Activated gamma-delta T cell treated with Interleukin-2 at 50 U/mL for 16 hours (primary cell): ENCODE data around the gene BTBD9.
"Not testable (repeated sequence)": the region's sequence is repeated elsewhere in the genome, so short reads cannot be mapped to it uniquely, and the experiment has no call there.

ENCODE experiments used
- DNase-seq: peaks from one replicate; pipeline ENCODE4 v3.0.0-alpha.2; 2020

BTBD9 gene

DNA sequence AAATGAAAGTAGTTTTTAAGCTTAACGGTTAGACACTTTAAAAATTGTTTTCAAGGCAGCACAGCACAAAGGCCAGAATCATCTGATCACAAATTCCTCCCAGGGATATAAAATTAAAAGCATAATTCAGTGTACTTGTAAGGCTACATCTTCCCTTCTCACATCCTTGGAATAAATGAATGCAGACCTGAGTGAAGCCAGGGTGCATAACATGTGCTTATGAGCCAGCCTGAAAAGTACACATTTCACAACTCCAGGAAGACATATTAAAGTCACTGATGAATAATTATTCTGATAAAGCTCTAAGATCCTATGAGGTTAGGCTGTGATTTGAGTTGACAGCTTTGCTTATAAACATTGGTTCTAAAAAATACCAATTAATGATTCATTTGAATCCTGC is 163.6 kb downstream of the BTBD9 start:
- no peak for DNase-seq

DNA sequence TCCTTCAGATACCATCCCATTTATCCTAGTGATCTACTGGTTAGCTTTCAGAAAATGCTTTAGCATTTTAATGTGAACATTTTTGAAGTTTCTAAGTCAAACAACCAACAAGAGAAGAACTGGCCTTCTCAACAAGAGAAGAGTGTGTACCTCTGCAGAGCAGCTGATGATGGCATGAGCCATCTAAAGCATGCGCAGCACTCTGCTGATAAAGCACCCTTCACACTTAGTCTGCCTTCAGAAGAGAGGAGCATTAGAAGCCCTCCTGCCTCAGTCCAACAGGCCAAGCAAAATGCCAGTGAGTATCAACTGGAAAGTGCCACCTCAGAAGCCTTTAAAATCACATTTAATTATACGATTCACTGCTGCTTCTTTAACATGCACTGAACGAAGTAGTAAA is 169.2 kb downstream of the BTBD9 start:
- DNase-seq: no peak

DNA sequence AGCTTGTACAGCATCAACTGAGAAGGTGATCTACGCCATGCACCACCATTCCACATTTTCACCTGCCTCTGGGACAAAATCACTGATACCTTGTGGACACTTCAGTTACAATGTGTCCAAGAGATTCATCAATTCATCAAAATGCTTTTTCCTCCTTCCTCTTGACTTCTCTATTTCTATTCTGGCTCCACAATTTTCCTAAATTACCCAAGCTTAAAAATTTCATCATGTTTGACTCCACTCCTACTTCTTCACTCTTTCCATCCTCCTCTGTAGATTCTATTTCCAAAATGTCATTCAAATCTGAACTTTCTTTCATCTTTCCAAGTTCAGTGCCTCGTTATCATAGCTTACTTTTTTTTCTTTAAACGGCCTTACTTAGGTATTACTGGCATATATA is 172.2 kb downstream of the BTBD9 start:
- no peak for DNase-seq

DNA sequence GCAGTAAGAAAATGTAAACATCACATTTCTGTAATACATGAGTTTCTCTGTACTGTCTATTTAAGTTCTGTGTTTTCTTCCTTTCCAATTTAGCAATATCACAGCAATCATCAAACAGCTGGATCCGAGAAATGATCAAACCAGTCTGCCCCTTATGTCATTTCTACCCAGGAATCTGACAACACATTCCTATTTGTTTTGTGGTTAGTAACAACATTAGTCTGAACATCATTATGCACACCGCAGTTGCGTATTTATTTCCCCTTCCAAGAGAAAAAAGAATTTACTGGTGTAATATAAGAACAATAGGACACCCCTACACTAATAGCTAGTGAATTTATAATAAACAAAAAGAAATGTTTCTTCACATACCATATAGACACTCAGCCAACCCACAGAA is 179.5 kb downstream of the BTBD9 start:
- DNase-seq: no peak

DNA sequence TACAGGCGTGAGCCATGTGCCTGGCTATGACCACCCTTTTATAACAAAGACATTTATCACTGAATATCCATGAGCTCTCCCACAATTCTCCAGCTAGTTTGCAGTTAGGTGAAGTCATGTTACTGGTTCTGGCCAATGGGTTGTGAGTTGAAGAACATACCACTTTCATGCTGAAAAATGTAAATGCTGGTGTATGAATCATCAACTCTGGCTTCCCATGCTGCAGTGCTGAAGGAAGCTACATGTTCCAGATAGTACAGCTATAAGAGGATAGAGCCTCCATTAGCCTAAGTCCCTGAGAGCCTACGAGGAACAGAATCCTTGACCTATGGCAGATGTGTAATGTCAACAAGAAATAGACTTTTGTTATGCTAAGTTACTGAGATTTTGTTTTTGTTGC is 180.4 kb downstream of the BTBD9 start:
- no peak for DNase-seq

DNA sequence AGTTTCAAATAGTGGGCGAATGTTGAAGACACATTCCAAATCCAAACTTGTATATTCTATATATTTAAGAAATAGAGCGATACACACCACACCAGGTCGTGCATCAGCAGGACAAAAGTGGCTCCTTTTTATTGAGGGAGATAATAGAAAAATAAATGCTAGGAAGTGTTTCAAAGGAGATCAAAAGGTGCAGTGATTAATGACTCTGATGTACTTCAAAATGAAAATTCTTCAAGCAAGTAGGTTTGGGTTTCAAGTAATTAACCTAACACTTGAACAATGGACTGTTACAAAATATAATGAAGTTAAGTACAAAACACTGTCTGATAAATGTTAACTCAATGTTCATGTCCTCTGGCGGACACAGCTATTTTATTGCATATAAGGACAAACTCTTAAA is 185.9 kb downstream of the BTBD9 start:
- no peak for DNase-seq

- DNase-seq: no peak
Observed at GRCh38 chr6:38452816-38453660, 186.7 kb downstream of the BTBD9 start.

- DNase-seq: no peak
Observed at GRCh38 chr6:38450717-38451116, 189.0 kb downstream of the BTBD9 start.

DNA sequence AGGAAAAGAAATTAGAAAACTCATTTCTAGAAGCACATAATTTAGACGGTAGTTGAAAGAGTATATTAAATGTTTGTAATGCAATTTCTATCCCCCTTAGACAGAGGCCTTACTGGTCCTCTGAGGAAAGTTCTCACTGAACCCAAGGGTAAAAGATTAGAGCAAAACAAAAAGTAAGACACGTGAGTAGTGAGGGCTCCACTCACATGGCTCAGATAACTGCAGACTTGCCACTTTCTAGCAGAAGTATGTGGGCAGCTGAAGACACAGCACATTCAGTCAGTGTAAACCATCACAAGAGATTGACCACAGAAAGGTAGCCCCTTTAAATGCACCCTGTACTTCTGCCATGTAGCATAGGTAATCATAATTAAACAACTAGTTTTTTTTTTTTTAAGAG is 193.8 kb downstream of the BTBD9 start:
- no peak for DNase-seq

DNA sequence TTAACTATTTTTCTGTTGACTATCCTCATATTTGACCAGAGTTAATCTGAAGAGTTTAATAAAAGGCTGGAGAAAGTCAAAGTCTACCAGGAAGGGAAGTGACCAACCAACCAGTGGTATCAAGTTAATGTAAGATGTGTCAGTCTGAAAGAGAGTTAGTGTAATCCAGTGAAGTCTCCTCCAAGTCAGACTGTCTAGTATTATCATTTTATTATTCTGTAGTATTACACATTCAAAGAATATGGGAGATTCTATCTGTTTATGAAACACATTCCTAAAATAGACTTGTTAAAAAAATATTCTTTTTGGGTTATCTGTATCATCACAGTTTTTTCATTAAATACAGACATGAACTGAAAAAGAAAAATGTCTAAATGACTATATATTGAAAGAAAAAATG is 194.4 kb downstream of the BTBD9 start:
- no peak for DNase-seq

GRCh38 chr6:38443352-38444144 is 196.2 kb downstream of the BTBD9 start:
- DNase-seq: no peak

DNA sequence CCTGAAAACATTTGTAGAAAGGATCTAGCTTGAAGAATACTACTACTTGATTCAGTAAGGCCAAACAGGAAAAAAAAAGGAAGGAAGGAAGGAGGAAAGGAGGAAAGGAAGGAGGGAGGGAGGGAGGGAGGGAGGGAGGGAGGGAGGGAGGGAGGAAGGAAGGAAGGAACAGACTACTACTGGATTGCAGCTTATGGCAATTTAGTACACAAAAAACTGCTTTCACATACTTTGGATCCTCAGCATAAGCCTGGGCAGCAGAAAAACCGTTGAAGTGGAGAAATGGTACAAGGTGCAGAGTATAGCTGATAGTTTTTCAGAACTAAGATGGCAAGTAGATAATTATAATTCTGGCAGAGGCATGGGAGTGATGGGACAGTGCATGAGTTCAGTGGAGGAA is 201.6 kb downstream of the BTBD9 start:
- no peak for DNase-seq

DNA sequence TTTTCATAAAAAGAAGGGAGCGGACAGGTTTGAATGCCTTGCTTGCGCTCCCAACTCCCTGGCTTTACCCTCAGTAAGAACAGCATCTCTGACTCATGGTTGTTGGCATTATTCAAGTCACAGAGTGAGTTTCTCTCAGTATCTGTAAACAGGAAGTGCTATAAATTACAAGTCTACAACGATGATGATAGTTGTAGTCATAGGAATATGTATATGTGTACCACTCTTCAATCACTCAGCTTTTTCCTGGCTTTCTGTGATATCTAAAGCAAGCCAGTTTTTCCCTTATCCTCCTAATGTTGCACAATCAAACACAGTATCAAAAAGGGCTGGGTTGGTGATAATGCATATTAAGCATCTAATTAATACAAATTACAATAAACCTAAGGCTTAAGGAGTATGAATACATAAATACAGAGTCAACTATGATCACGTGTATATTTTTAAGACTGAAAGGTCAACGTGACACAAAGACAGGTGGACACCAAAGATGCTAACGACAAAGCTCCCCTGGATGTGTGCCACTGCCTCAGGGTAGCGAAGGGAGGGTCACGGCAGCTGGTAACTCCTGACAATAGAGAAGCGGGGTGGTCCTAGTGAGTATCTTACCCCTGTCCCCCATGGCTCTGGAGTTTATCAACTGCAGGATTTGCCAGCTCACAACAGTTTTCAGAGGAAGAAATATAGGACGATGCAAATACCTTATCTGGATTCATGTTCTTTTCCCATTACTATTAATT is 202.8 kb downstream of the BTBD9 start:
- DNase-seq: no peak

- no peak for DNase-seq
Observed at GRCh38 chr6:38435330-38435729, 204.4 kb downstream of the BTBD9 start.

- no peak for DNase-seq
Observed at GRCh38 chr6:38434051-38434450, 205.7 kb downstream of the BTBD9 start.

GRCh38 chr6:38432479-38432878 is 207.2 kb downstream of the BTBD9 start:
- DNase-seq: no peak

GRCh38 chr6:38432079-38432478 is 207.7 kb downstream of the BTBD9 start:
- DNase-seq: no peak

GRCh38 chr6:38429546-38429945 is 210.2 kb downstream of the BTBD9 start:
- no peak for DNase-seq

- no peak for DNase-seq
Observed at GRCh38 chr6:38427492-38428210, 212.1 kb downstream of the BTBD9 start.

- DNase-seq: not testable (repeated sequence)
Observed at GRCh38 chr6:38425788-38426488, 213.8 kb downstream of the BTBD9 start.

DNA sequence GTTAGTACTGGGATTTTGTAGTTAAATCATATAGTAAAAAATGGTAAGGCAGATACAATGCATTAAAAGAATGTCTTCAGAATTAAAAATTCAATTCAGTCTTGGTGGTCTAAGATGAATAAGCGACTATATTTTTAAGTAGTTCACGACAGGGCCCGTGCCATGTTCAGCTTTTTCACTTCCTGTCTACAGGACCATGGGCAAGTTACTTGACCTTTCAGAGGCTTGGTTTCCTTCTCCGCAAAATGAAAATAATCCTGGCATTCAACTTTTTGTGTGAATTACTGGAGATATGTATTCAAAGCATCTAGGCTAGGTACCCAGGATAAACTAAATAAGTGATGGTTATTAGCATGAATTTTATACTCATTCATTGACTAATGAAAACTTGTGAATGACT is 216.0 kb downstream of the BTBD9 start:
- no peak for DNase-seq

DNA sequence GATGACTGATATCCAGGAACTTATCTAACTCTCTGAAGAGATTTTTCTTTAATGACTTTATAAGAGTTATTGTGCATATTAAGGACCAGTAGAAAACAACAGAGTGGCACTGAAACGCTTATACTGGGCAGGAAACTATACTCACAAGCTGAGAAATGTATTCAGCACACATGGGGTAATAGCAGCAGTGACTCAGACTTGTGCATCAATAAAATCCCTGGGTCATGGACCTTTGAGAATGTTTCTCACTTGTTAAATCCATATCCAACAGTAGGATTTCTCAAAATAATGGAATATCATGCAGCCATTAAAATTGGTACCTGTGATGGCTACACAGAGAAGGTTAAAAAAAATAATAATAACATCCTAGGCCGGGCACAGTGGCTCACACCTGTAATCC is 219.5 kb downstream of the BTBD9 start:
- DNase-seq: no peak
